Forelimb muscle (tissue), 1 donor: ENCODE results near the gene MEGF11. TPM values are rescaled to one million over a fixed set of nuclear protein-coding genes. Genes with fewer than 3 reads are reported as not detected.
"Not testable (repeated sequence)": the region's sequence is repeated elsewhere in the genome, so short reads cannot be mapped to it uniquely, and the experiment has no call there.

Experiments
- DNase-seq: peaks from one replicate; pipeline ENCODE4 v3.0.0-alpha.2; 2013; ENCODE audit warnings: low read depth
- polyA plus RNA-seq: library from polyadenylated mRNA; unstranded; fragments of 120-200 nt; gene quantifications from one replicate; pipeline ENCODE4 v1.2.1, GENCODE V29; 2013; ENCODE audit not compliant: insufficient read length

Gene MEGF11
- polyA plus RNA-seq, 1 donor: 0.28 TPM

- no peak for DNase-seq
These were observed 360.5 kb downstream of the MEGF11 start for GRCh38 chr15:65893060-65893459.

- DNase-seq: no peak
These were observed 364.6 kb downstream of the MEGF11 start for GRCh38 chr15:65888981-65889380.

- no peak for DNase-seq
These were observed 366.0 kb downstream of the MEGF11 start for GRCh38 chr15:65887565-65887964.

- DNase-seq: no peak
These were observed 367.8 kb downstream of the MEGF11 start for GRCh38 chr15:65885668-65886218.

GRCh38 chr15:65884511-65884910, 369.0 kb downstream of the MEGF11 start:
- no peak for DNase-seq

- DNase-seq: no peak
These were observed 370.0 kb downstream of the MEGF11 start for GRCh38 chr15:65883571-65883970.

- DNase-seq: no peak
These were observed 371.6 kb downstream of the MEGF11 start for GRCh38 chr15:65881766-65882434.

- no peak for DNase-seq
These were observed 375.8 kb downstream of the MEGF11 start for GRCh38 chr15:65877749-65878148.

- DNase-seq: no peak
These were observed 378.1 kb downstream of the MEGF11 start for GRCh38 chr15:65875458-65875857.

GRCh38 chr15:65873256-65873655, 380.3 kb downstream of the MEGF11 start:
- no peak for DNase-seq

GRCh38 chr15:65872596-65872995, 381.0 kb downstream of the MEGF11 start:
- not testable (repeated sequence) for DNase-seq

- not testable (repeated sequence) for DNase-seq
These were observed 381.7 kb downstream of the MEGF11 start for GRCh38 chr15:65871886-65872285.

GRCh38 chr15:65870889-65871533, 382.5 kb downstream of the MEGF11 start:
- no peak for DNase-seq

GRCh38 chr15:65869954-65870871, 383.3 kb downstream of the MEGF11 start:
- no peak for DNase-seq

- DNase-seq: peak; percentile 92
These were observed 384.2 kb downstream of the MEGF11 start, which contains the start of gene RAB11A for GRCh38 chr15:65869126-65869953. Gene RAB11A (plus strand): TSS chr15:65869491. CDS start chr15:65869586, 95 bp downstream.

GRCh38 chr15:65868546-65869125, 384.9 kb downstream of the MEGF11 start:
- no peak for DNase-seq

- not testable (repeated sequence) for DNase-seq
These were observed 385.6 kb downstream of the MEGF11 start for GRCh38 chr15:65867933-65868332.

GRCh38 chr15:65867244-65867643, 386.3 kb downstream of the MEGF11 start:
- DNase-seq: no peak

GRCh38 chr15:65863106-65863505, 390.4 kb downstream of the MEGF11 start:
- no peak for DNase-seq

GRCh38 chr15:65862682-65863081, 390.9 kb downstream of the MEGF11 start:
- DNase-seq: no peak
